HAP-1 (cell line): Measurements from ENCODE around the gene HAUS3.
"Not testable (repeated sequence)": the region's sequence is repeated elsewhere in the genome, so short reads cannot be mapped to it uniquely, and the experiment has no call there.

Source experiments
- DNase-seq, 2 experiments: peaks; one replicate each; pipeline ENCODE4 v3.0.0-alpha.2; 2016 to 2020; ENCODE audit warnings: low spot score in 2 of 2
- H3K27me3 ChIP-seq: fragments of 250-450 bp; sonication (Bioruptor Pico); 2 replicates; pipeline ENCODE4 v1.5.1; 2020; ENCODE audit warnings: low read depth, mild to moderate bottlenecking, moderate library complexity
- H3K36me3 ChIP-seq: fragments of 250-450 bp; sonication (Bioruptor Pico); replicated peaks from 2 replicates; pipeline ENCODE4 v1.5.1; 2020; ENCODE audit warnings: mild to moderate bottlenecking
- H3K4me1 ChIP-seq: fragments of 250-450 bp; sonication (Bioruptor Pico); 2 replicates; pipeline ENCODE4 v1.5.1; 2020; ENCODE audit warnings: mild to moderate bottlenecking
- H3K4me3 ChIP-seq: fragments of 250-450 bp; sonication (Bioruptor Pico); 2 replicates; pipeline ENCODE4 v1.5.1; 2020; ENCODE audit warnings: mild to moderate bottlenecking, moderate library complexity
- H3K9me3 ChIP-seq: fragments of 250-450 bp; sonication (Bioruptor Pico); 2 replicates; pipeline ENCODE4 v1.5.1; 2020; ENCODE audit warnings: mild to moderate bottlenecking, moderate library complexity
- in situ Hi-C: fragments of 300-500 bp; cut with MboI; formaldehyde crosslinking; loops from 3 replicates; pipeline ENCODE4 v1.14.3; 2020; ENCODE audit warnings: low sequenced_read_pairs, inconsistent platforms, mixed read lengths

The HAUS3 gene

GRCh38 chr4:2281575-2282343 is 39.8 kb upstream of the HAUS3 start:
- Histone ChIP-seq H3K27me3 (no peaks in the 10 kb centered on the region), H3K4me3 (no peak overlapping the region), H3K4me1 (no peaks in the 10 kb centered on the region), H3K9me3 (no peaks in the 10 kb centered on the region), H3K36me3 (no peaks in the 10 kb centered on the region)
- in situ Hi-C loops: no loop called here
- DNase-seq: no peak

- no peaks in the 10 kb centered on the region for H3K27me3 ChIP-seq
- no peaks in the 10 kb centered on the region for H3K9me3 ChIP-seq
- no peak for DNase-seq
- no peaks in the 10 kb centered on the region for H3K36me3 ChIP-seq
- in situ Hi-C loops: no loop called here
- no peaks in the 10 kb centered on the region for H3K4me1 ChIP-seq
- no peak overlapping the region for H3K4me3 ChIP-seq
These were observed 38.8 kb upstream of the HAUS3 start for GRCh38 chr4:2280531-2281300.

- H3K4me3 ChIP-seq: no peak overlapping the region
- no peaks in the 10 kb centered on the region for H3K9me3 ChIP-seq
- no peak for DNase-seq
- no peaks in the 10 kb centered on the region for H3K4me1 ChIP-seq
- H3K36me3 ChIP-seq: no peaks in the 10 kb centered on the region
- in situ Hi-C loops: no loop called here
- no peaks in the 10 kb centered on the region for H3K27me3 ChIP-seq
These were observed 36.0 kb upstream of the HAUS3 start for GRCh38 chr4:2277956-2278355.

GRCh38 chr4:2276581-2277325 is 34.8 kb upstream of the HAUS3 start:
- in situ Hi-C loops: no loop called here

GRCh38 chr4:2275546-2276251 is 33.8 kb upstream of the HAUS3 start:
- Histone ChIP-seq H3K4me3 (no peak overlapping the region), H3K36me3 (no peaks in the 10 kb centered on the region), H3K9me3 (no peaks in the 10 kb centered on the region), H3K4me1 (no peaks in the 10 kb centered on the region), H3K27me3 (no peaks in the 10 kb centered on the region)
- in situ Hi-C loops: no loop called here
- no peak for DNase-seq

More at GRCh38 chr4:2276581-2277325, 34.8 kb upstream of the HAUS3 start:
- no peak for DNase-seq
- Histone ChIP-seq H3K4me3 (no peak overlapping the region), H3K27me3 (no peaks in the 10 kb centered on the region), H3K9me3 (no peaks in the 10 kb centered on the region), H3K36me3 (no peaks in the 10 kb centered on the region), H3K4me1 (no peaks in the 10 kb centered on the region)

GRCh38 chr4:2275044-2275397 is 33.1 kb upstream of the HAUS3 start:
- H3K4me3 ChIP-seq, in situ Hi-C loops, H3K27me3 ChIP-seq, H3K4me1 ChIP-seq, DNase-seq, H3K9me3 ChIP-seq, H3K36me3 ChIP-seq: not testable (repeated sequence)

- Histone ChIP-seq H3K4me1 (no peaks in the 10 kb centered on the region), H3K9me3 (no peaks in the 10 kb centered on the region), H3K27me3 (no peaks in the 10 kb centered on the region), H3K4me3 (no peak overlapping the region), H3K36me3 (no peaks in the 10 kb centered on the region)
- in situ Hi-C loops: no loop called here
- DNase-seq: no peak
These were observed 32.6 kb upstream of the HAUS3 start for GRCh38 chr4:2274320-2275043.

- DNase-seq: no peak
These were observed 31.9 kb upstream of the HAUS3 start for GRCh38 chr4:2273657-2274319.

GRCh38 chr4:2273221-2273620 is 31.3 kb upstream of the HAUS3 start:
- H3K9me3 ChIP-seq: no peaks in the 10 kb centered on the region
- no peaks in the 10 kb centered on the region for H3K27me3 ChIP-seq
- no peaks in the 10 kb centered on the region for H3K36me3 ChIP-seq
- no peak for DNase-seq
- in situ Hi-C loops: no loop called here
- no peaks in the 10 kb centered on the region for H3K4me1 ChIP-seq
- no peak overlapping the region for H3K4me3 ChIP-seq

More at GRCh38 chr4:2273657-2274319, 31.9 kb upstream of the HAUS3 start:
- Histone ChIP-seq H3K36me3 (no peaks in the 10 kb centered on the region), H3K9me3 (no peaks in the 10 kb centered on the region), H3K4me1 (no peaks in the 10 kb centered on the region), H3K4me3 (no peak overlapping the region), H3K27me3 (no peaks in the 10 kb centered on the region)
- in situ Hi-C loops: no loop called here

- H3K27me3 ChIP-seq: no peaks in the 10 kb centered on the region
- in situ Hi-C loops: no loop called here
- no peaks in the 10 kb centered on the region for H3K4me1 ChIP-seq
- no peaks in the 10 kb centered on the region for H3K36me3 ChIP-seq
- no peak overlapping the region for H3K4me3 ChIP-seq
- H3K9me3 ChIP-seq: no peaks in the 10 kb centered on the region
- no peak for DNase-seq
These were observed 30.9 kb upstream of the HAUS3 start for GRCh38 chr4:2272828-2273120.

DNA sequence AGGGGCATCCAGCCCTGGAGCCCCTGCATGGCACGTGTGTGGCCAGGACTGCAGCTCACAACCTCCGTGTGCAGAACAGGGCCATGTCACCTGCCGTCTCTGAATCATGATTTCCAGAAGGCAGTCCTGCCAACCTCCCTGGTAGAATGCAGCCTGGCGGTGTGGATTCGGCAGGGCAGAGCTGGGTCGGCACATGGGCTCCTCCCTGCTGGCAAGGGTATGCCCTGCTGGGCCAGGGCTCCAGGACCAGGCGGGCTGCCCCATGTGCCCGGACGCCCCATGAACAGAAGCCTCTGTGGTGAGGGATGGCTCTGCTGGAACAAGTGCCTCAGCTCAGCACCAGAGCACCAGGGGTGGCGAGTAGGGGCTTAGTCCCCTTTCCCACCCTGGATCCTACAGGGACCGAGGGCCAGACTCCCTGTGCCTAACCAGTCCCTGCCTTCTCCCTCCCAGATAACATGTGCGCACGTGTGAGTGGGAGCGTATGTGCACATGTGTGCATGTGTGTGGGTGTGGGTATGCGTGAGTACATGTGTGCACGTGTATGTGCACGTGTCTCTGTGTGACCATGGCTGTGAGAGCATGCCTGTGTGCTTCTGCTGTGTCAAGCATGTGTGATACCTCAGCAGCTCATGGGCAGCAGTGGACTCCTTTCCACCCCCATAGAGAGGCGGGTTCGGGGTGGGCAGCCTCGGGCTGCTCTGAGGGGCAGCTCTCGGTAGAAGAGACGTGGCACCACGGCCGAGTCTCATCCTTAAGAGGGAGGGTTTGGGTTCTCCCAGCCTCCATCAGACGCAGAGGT is 30.3 kb upstream of the HAUS3 start:
- Histone ChIP-seq H3K27me3 (no peaks in the 10 kb centered on the region), H3K36me3 (no peaks in the 10 kb centered on the region), H3K4me3 (no peak overlapping the region), H3K9me3 (no peaks in the 10 kb centered on the region), H3K4me1 (no peaks in the 10 kb centered on the region)
- no peak for DNase-seq
- in situ Hi-C loops: no loop called here

GRCh38 chr4:2271279-2272025 is 29.5 kb upstream of the HAUS3 start:
- Histone ChIP-seq H3K9me3 (no peaks in the 10 kb centered on the region), H3K27me3 (no peaks in the 10 kb centered on the region), H3K4me3 (no peak overlapping the region), H3K36me3 (no peaks in the 10 kb centered on the region), H3K4me1 (no peaks in the 10 kb centered on the region)
- DNase-seq: no peak
- in situ Hi-C loops: no loop called here
